Body of pancreas (tissue), 4 donors: ENCODE measurements around the gene CAPN15. TPM values are rescaled to one million over a fixed set of nuclear protein-coding genes. Genes with fewer than 3 reads are reported as not detected.
A peak's percentile ranks its signal among the peaks of the same experiment; 100 is the strongest.

Experiments
- ATAC-seq: fragments of 150-250 bp; one replicate; pipeline ENCODE4 v1.9.1; 2016
- DNase-seq, 4 donors: peaks; one replicate each; pipeline ENCODE4 v3.0.0-alpha.2; 2019
- H3K27ac ChIP-seq, 4 donors: fragments of 200-600 bp; sonication (generic); 1 replicate in 3 of 4; 2 replicates in 1 of 4; pipeline versions ENCODE4 v1.5.1 to v1.6.1; 2016 to 2019; ENCODE audit warnings: mild to moderate bottlenecking in 1 of 4, mixed read lengths in 1 of 4, moderate library complexity in 1 of 4
- H3K27me3 ChIP-seq, 2 donors: fragments of 200-600 bp; sonication (generic); one replicate each; pipeline ENCODE4 v1.6.0; 2016; ENCODE audit warnings: mild to moderate bottlenecking in 1 of 2
- H3K36me3 ChIP-seq, 2 donors: fragments of 200-600 bp; sonication (generic); replicated peaks in 1 of 2; 2 replicates each; pipeline ENCODE4 v1.5.1; 2016; ENCODE audit warnings: low read depth in 2 of 2; ENCODE audit not compliant: insufficient read depth in 1 of 2
- H3K4me1 ChIP-seq: fragments of 200-600 bp; sonication (generic); one replicate; pipeline ENCODE4 v1.6.0; 2016
- H3K4me3 ChIP-seq, 2 donors: fragments of 200-600 bp; sonication (generic); 1 replicate in 1 of 2; 2 replicates in 1 of 2; pipeline ENCODE4 v1.5.1; 2016 to 2019
- H3K9me3 ChIP-seq, 3 donors: fragments of 200-600 bp; sonication (generic); 1 replicate in 2 of 3; 2 replicates in 1 of 3; pipeline ENCODE4 v1.5.1; 2016
- POLR2A ChIP-seq, 3 donors: fragments of 450-650 bp; IDR thresholded peaks; one replicate each; pipeline ENCODE4 v1.6.1; 2016; ENCODE audit warnings: antibody characterized with exemption in 3 of 3, mild to moderate bottlenecking in 2 of 3
- WGBS, 2 donors: methylation state at CpG; one replicate each; pipeline ENCODE4 v1.1.5; 2017; 5-methylcytosine and 5-hydroxymethylcytosine counted together
- intact Hi-C: fragments of 100-400 bp; cut with DNase I; formaldehyde crosslinking; loops from one replicate; pipeline ENCODE4 v1.15.1; 2023
- total RNA-seq, 2 donors: library from RNA; depleted of rRNA; stranded (reverse); fragments of >200 nt; gene quantifications; one replicate each; pipeline ENCODE4 v1.1.0, GENCODE V29; 2016
- TF ChIP-seq, protein P1 (sequence below), 7 experiments: fragments of 450-650 bp in 4 of 7; fragments of 200-600 bp in 3 of 7; sonication (generic) in 3 of 7; IDR thresholded peaks; one replicate each; pipeline ENCODE4 v1.5.1; 2016 to 2019; ENCODE audit warnings: antibody characterized with exemption in 7 of 7

Gene CAPN15
- total RNA-seq, 2 donors from 2014 or later: 48.0 to 104 TPM

DNA sequence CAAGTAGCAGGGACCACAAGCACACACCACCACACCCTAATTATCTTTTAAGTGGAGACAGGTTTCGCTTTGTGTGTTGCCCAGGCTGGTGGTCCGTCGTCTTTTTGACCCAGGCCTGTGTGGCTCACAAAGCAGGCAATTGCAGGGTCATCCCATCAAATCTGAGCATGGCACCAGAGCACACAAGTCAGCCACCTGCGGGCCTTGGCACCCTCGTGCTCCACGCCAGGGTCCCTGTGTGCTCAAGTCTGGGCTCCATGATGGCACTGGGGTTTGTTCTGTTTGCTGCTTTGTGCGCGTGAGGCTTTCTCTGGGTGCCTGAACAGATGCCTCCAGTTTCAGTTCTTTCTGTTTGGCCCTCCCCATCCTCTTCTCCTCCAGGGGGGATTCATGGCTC lies 2.4 kb upstream of the CAPN15 start:
- H3K4me1 ChIP-seq: peaks cover 50% of the 10 kb centered on the region
- H3K36me3 ChIP-seq: peaks cover 0 to 6% of the 10 kb centered on the region in 2 donors
- intact Hi-C loops: no loop called here
- H3K27me3 ChIP-seq: no peaks in the 10 kb centered on the region
- WGBS, 2 donors: 93 to 100% methylated on average over 4 to 8 of the region's 8 CpGs
- no peaks in the 10 kb centered on the region for H3K9me3 ChIP-seq
- TF ChIP-seq, protein P1, sequence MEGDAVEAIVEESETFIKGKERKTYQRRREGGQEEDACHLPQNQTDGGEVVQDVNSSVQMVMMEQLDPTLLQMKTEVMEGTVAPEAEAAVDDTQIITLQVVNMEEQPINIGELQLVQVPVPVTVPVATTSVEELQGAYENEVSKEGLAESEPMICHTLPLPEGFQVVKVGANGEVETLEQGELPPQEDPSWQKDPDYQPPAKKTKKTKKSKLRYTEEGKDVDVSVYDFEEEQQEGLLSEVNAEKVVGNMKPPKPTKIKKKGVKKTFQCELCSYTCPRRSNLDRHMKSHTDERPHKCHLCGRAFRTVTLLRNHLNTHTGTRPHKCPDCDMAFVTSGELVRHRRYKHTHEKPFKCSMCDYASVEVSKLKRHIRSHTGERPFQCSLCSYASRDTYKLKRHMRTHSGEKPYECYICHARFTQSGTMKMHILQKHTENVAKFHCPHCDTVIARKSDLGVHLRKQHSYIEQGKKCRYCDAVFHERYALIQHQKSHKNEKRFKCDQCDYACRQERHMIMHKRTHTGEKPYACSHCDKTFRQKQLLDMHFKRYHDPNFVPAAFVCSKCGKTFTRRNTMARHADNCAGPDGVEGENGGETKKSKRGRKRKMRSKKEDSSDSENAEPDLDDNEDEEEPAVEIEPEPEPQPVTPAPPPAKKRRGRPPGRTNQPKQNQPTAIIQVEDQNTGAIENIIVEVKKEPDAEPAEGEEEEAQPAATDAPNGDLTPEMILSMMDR (IDR thresholded peaks at IDR 0.05): no peak
- no peak for TF ChIP-seq POLR2A (IDR thresholded peaks at IDR 0.05)
- ATAC-seq (no peak), DNase-seq (no peak)
- H3K4me3 ChIP-seq: no peak overlapping the region
- peak overlapping the region in 1 of 4 donors; percentile 97 for H3K27ac ChIP-seq

DNA sequence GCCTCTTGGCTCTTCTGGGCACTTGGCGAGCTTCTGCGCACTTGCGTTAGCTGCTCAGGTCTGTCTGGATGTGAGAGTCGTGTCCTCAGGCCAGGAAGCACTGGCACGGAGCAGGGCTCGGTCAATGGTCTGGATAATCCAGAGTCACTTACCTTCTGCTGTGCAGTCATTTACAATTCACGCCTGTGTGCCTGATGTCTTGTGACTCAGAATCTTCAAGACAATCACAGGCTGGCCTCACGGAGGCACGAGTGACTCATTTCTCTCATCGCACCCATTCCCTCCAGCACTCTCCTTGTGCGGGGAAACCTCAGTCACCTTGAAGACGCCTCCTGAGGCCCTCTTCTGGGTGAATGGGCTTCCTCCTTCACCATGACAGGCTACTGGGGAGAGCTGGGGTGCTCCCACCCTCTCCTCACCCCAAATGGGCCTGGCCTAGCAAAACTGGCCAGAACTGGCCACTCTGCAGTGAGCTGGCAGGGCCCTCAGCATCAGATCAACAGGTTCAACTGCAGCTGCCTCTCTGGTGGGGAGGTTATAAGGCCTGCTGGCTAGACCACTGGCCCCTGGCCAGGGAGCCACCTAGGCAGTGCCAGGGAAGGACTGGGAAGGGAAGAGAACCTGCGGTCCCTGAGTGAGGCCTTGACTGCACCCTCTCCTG lies 1.9 kb upstream of the CAPN15 start:
- H3K4me1 ChIP-seq: peaks cover 55% of the 10 kb centered on the region
- no peak overlapping the region for H3K4me3 ChIP-seq
- H3K27me3 ChIP-seq: no peaks in the 10 kb centered on the region
- TF ChIP-seq POLR2A (IDR thresholded peaks at IDR 0.05): no peak
- TF ChIP-seq, protein P1 (IDR thresholded peaks at IDR 0.05): no peak
- H3K36me3 ChIP-seq: peaks cover 0 to under 1% of the 10 kb centered on the region in 2 donors
- peak overlapping the region; percentile 86 to 97 (median 94) for H3K27ac ChIP-seq
- 57 to 65% methylated on average over 12 to 13 of the region's 13 CpGs for WGBS, 2 donors
- ATAC-seq (no peak), DNase-seq (peak in 3 of 4 donors; percentile 35 to 59 (median 46))
- intact Hi-C loops: no loop called here
- no peaks in the 10 kb centered on the region for H3K9me3 ChIP-seq

DNA sequence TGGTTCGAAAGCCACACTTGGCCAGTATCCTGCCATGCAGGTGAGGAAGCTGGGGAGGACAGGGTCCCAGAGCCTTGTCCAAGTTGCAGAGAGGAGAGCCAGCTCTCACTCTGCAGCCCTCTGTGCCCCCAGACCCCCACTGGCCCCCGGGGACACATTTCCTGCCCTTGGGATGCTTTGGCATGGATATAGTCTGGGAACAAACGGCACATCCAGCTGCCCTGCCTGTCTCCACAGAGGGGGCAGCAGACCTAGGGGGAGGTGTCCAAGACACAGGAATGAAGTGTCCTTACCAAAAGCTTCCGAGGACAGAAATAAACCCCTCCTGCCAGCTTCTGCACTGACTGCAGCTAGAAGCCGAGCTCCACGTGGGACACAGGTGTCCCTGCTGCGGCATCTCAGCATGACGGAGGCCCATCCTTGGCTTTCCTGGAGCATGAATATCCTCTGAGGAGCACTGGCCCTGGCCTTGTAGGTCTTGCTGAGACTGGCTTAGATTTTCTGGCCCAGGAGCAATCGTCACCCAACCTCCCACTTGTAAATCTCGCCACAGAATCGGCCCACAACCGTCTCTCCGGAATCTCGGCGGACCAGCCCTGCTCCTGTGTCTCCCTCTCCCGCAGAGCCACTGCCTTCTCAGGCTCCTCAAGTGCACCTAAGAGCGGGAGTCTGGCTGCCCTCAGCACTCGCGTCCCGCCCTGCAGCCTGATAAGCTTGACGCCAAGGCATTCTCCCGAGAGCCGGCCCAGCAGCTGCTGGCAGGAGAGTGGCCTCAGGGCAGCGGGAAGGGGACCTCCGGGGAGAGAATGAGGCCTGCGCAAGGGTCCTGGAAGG lies 1.1 kb upstream of the CAPN15 start:
- Histone ChIP-seq H3K4me3 (peak overlapping the region in 1 of 2 donors; percentile 35), H3K27ac (peak overlapping the region; percentile 86 to 97 (median 94)), H3K9me3 (no peaks in the 10 kb centered on the region), H3K36me3 (no peaks in the 10 kb centered on the region), H3K4me1 (peaks cover 63% of the 10 kb centered on the region), H3K27me3 (no peaks in the 10 kb centered on the region)
- ATAC-seq (peak; percentile 25), DNase-seq (peak; percentile 69 to 76 (median 74))
- intact Hi-C loops: no loop called here
- 0 to 4% methylated on average over 17 to 26 of the region's 26 CpGs for WGBS, 2 donors
- TF ChIP-seq, protein P1 (IDR thresholded peaks at IDR 0.05): no peak
- TF ChIP-seq POLR2A (IDR thresholded peaks at IDR 0.05): no peak

DNA sequence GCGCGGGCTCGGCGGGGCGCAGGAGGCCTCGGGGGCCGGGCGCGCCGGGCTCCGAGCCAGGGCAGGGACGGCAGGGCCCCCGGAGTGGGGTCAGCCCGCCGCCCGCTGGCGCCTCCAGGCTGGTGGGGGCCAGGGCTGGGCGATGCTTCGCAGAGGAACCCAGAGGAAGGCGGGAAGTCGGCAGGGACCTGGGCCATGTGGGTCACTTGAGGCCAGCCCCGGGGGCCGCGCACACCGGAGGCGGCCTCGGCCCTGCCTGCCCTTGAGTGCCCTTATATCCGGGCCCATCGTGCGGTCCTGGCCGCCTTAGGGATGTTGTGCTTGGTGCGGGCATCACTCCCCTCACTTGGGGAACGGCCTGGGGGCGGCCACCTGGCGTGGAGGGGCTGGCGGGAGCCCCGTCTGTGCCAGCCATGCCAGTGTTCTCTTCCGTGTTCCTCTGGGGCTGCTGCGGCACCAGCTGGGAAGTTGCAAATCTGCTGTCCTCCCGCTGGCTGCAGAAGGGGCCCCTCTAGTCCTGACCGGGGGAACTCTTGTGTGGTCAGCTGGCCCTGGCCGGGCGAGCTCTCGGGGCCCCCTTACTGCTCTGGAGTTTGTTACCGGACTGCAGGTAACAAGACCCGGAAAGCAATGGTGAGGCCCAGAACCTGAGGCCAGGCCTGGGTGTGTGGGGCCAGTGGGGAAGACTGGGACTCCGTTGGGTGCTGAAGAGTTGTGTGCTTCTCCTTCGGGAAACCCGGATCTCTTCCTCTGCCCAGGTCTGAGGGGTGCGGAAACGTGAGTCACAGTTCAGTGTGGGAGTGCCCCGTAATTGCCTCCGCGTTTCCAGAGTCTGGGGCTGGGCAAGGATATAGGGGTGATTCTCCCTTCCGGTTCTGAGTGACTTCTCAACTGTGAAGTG lies 849 bp downstream of the CAPN15 start:
- Histone ChIP-seq H3K27ac (peak overlapping the region; percentile 80 to 97 (median 84)), H3K27me3 (no peaks in the 10 kb centered on the region), H3K4me1 (peaks cover 76% of the 10 kb centered on the region), H3K4me3 (peak overlapping the region; percentile 48 to 77), H3K36me3 (no peaks in the 10 kb centered on the region), H3K9me3 (no peaks in the 10 kb centered on the region)
- DNase-seq (peak in 3 of 4 donors; percentile 45 to 59 (median 54)), ATAC-seq (peak; percentile 5)
- TF ChIP-seq, protein P1 (IDR thresholded peaks at IDR 0.05): no peak
- TF ChIP-seq POLR2A (IDR thresholded peaks at IDR 0.05): peak in 2 of 3 donors; percentile 51
- 0 to 10% methylated on average over 12 to 49 of the region's 55 CpGs for WGBS, 2 donors
- intact Hi-C loops: no loop called here
